Activated CD8-positive, alpha-beta memory T cell treated with anti-CD3 and anti-CD28 coated beads, Interleukin-2, amount 50 U/mL, for 1 hour (primary cell): ENCODE results near the gene NEK4.

Experiments
- DNase-seq: peaks from one replicate; pipeline ENCODE4 v3.0.0-alpha.2; 2020; ENCODE audit errors: extremely low read depth

The NEK4 gene

DNA sequence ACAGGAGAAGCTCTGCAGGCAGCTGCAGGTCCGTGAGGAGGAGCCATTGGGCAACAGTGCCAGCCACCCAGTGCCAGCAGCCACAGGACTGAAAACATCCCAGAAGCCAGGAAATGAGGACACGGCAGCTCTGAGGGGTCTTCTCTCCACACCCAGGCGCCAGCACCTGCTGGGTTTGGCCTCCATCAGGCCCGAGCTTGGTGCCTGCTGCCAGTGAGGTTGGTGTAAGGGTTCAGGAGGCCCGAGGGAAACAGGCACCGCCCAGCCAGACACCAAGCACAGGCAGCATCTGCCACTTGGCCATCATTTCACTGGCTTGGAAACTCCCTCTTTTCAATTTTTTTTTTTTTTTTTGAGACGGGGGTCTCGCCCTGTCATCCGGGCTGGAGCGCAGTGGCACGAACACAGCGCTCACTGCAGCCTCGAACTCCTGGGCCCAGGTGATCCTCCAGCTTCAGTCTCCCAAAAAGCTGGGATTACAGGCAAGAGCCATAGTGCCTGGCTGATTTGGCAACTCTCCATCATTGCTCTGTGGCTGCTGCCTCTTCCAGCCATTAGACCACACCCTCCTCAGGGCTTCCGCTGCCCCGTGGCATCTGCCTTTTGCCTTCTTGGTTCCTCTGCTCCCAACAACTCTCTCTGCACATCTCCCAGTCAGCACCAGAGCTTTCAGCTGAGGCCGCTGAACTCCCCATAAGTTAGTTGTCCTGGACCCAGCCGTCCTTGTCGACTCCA lies 22.4 kb upstream of the NEK4 start:
- DNase-seq: no peak

DNA sequence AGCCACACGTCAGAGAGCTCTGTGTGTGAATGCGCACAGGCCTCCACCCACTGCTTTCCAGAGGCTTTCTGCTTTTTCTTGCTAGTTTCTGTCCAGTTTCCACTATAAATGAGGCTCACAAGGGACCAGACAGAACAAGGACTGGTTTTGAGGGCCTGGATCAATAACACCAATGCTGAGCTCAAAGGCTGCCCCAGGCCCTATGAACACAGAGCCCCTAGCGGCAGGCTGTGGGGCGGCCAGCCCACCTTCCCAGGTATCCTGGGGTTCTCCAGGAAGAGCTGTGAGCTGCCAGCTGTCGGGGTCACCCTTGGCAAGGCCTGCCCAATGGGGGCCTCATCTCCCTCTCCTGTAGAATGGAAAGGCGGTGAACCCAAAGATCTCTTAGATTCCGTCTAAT lies 21.7 kb upstream of the NEK4 start:
- no peak for DNase-seq

DNA sequence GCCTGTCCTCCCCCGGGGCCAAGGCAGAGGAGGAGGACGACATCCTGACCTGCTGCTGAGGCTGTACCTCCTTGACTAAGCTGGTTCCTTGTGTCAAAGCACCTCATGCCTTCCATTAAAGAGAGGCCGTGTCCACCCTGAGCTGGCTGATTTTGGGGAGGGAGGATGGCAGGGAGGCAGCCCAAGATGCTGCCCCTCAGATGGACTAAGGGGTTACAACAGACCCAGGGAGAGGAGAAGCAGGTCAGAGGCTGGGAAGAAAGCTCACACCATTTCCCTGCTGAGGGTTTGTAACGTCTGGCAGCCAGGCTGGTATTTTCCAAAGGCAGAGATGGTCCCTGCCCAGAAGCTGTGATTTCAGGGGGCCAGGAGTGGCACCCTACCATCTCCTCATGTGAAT lies 21.2 kb upstream of the NEK4 start:
- no peak for DNase-seq

DNA sequence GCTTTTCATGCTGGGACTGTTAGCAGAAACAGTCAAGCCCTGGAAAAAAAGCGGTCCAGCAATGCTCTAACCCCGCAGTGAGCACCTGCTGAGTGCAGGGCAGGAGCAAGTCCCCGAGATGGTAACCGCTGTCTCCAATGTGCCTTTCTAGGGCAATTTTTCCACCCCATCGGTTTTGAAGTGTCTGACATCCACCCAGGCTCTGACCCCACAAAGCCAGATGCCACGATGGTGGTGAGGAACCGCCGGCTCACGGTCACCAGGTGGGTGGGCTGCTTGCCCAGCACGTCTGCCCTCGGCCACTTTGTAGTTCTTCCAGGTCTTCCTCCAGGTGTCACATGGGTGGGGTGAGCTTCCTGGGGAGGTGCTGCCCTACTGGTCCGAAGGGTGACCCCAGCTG lies 20.6 kb upstream of the NEK4 start:
- no peak for DNase-seq

DNA sequence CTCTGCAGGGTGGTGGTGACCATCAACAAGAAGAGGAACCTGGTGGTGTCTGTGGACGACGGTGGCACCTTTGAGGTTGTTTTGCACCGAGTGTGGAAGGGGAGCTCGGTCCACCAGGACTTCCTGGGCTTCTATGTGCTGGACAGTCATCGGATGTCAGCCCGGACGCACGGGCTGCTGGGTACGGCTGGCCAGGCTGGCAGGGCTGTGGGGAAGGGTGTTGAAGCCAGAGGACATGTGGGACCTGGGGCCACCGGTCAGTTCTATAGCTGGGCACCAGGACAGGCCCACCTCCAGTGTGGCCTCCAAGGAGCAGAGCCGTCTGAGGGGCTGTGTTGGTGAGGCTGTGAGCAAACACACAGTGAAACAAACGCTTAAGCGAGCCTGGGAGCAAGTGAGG lies 20.0 kb upstream of the NEK4 start:
- no peak for DNase-seq

DNA sequence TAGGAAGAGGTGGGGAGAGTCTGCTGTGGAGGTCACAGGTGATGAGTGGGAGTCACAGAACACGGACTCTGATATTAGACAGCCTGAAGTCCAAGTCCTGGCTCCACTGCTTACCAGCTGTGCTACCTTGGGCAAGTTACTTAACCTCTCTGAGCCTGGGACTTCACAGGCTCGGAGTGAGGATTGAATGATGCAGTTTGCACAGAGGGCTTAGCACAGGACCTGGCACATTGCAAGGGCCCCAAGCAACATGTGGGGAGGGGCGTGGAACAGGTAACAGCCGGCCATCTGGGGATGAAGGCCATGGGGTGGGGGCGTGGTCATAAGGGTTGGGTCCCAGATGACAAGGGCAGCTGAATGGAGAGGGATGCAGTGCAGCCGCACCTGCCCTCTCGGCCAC lies 19.6 kb upstream of the NEK4 start:
- DNase-seq: no peak

DNA sequence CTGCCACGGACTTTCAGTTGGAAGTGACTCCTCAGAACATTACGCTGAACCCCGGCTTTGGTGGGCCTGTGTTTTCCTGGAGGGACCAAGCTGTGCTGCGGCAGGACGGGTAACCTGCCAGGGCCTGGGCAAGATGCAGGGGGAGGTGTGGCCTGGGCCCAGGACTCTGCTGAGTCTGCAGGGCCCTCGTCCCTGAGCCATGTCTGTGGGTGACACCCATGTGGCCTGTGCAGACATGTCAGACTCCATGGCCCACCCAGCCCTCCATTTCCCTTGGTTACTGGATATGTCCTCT lies 19.0 kb upstream of the NEK4 start:
- DNase-seq: no peak

DNA sequence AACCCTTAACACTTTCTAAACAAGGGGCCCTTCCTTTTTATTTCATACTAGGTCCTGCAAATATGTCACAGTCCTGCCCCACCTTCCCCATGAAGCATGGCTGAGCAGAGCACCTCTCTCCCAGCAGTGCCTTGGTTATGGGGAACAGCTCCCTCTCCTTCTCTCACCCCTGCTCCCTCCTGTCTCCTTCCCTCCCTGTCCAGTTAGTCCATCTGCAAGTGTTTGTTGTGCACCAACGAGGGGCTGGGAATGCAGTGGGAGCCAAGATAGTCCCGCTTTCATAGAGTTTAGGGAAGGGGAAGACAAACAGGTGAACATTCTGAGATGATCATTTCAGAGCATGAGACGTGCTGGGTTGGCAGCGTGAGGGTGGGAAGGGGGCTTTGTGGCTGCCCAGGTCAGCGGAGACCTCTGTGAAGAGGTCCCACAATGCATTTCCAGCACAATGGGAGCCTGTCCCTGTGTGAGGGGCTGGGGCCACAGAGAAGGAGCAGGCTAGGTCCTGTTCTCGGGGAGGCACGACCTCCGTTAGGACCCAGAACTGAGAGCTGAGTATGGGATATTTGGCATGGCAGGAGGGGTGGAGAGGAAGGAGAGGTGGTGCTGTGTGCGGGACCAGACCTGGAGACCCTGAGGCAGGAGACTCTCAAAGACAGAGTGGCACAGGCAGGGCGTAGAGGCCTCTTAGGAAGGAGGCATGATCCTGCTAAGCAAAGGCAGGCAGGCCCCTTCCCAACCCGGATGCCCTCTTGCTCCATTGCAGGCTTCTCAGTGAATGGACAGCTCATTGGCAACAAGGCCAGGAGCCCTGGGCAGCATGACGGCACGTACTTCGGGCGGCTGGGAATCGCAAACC lies 18.4 kb upstream of the NEK4 start:
- DNase-seq: no peak

DNA sequence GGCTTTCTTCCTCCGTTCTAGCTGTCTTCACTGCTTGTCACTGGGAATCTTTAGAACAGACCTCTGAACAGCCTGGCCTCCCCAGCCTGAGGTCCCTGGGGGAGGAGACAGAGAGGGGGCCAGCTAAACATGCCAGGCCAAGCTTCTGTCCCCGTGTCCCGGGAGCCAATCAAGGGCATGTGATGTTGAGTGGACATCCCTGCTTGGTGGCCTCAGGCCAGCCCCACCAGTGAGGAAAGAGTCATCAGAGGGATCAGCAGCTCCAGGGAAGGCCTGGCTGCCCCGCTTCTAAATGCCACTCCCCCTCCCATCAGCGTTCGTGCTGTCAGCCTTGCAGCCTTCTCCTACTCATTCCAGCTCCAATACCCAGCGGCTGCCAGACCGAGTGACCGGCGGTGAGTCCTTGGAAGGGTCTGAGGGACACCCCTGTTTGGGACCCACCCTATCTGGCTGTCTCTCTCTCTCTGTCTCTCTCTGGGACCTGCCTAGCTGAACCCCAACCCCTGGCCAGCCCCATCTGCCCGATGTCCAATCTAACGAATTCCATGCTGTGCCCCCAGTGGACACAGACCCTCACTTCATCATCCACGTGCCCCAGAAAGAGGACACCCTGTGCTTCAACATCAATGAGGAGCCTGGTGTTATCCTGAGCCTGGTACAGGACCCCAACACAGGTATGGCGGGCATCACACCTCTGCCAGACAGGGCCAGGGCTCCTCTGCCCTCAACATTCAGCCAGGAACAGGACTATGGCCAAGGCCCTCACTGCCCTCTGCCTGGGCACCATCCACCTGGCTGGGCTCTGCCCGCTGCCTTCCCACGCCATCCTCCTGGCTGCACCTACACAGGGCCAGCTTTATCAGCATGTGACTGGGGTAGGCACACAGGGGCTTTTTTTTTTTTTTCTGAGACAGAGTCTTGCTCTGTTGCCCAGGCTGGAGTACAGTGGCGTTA lies 17.2 kb upstream of the NEK4 start:
- DNase-seq: no peak

DNA sequence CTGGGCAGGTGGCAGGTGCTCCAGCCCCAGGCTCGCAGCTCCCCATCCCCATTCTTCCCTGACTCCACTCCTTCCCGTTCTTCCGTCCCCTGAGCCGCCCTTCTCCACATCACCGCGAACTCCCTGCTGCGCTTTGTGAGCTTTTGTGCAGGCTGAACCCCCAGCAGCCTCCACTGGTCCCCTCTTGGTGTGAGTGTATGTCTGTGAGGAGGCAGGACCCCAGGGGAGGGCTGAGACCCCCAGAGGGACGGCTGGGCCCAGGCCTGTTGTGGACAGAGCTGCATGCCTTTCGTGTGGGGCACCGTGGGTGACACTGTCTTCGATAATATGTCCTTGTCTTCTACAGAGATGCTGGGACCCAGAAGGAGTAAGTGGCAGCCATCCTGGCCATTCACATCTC lies 16.5 kb upstream of the NEK4 start:
- DNase-seq: no peak

DNA sequence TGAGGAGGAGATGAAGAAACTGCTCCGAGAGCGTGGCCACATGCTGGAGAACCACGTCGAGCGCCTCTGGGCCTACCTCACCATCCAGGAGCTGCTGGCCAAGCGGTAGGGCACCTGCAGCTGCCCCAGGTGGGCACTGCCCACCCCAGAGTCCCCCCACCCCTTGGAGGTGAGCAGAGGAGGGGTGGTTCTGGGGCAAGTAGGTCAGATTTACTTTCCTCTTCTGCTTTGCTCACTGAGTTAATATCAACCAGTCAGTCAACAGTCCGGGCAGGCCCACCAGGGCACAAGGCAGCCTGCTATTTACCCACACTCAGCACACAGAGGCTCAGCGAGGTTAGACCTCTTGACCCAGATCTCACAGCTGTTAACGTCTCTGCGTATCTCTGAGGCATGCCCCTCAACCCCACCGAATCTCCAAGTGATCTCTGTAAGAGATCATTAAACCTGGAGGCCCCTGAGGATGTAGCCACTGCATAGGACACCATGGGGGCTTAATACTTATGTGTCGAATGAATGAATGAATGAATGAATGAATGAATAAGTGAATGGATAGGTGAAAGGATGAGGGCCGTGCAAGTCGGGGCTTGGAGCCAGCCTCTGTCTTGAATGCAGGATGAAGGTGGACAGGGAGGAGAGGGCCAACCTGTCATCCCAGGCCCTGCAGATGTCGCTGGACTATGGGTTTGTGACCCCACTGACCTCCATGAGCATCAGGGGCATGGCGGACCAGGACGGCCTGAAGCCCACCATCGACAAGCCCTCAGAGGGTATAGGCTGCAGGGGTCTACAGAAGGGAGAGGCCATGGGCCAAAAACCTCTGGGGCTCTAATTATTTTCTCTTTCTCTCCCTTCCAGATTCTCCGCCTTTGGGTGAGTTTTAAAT lies 15.8 kb upstream of the NEK4 start:
- DNase-seq: no peak

DNA sequence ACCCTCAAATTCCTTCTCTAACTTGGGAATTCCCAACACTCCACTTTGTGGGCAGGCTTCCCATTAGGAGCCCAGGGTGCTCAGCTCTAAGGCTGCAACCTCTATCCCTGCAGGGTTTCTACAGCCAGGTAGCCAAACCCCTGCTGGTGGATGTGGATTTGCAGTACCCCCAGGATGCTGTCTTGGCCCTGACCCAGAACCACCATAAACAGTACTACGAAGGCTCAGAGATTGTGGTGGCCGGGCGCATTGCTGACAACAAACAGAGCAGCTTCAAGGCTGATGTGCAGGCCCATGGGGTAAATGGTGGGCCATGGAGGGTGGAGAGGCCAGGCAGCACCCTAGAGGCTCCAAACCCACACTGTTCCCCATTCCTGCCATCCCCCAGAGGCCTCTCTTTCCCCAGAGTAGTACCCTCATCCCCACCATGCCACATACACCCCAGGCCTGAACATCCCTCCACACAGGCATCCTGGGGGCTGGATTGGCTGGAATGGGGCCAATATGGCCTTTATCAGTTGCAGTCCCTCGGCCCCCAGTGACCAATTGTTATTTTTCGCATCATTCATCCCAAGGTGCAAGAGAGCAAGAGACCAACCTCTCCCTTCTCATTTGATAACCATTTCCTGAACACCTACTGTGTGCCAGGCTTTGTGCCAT lies 14.3 kb upstream of the NEK4 start:
- no peak for DNase-seq

DNA sequence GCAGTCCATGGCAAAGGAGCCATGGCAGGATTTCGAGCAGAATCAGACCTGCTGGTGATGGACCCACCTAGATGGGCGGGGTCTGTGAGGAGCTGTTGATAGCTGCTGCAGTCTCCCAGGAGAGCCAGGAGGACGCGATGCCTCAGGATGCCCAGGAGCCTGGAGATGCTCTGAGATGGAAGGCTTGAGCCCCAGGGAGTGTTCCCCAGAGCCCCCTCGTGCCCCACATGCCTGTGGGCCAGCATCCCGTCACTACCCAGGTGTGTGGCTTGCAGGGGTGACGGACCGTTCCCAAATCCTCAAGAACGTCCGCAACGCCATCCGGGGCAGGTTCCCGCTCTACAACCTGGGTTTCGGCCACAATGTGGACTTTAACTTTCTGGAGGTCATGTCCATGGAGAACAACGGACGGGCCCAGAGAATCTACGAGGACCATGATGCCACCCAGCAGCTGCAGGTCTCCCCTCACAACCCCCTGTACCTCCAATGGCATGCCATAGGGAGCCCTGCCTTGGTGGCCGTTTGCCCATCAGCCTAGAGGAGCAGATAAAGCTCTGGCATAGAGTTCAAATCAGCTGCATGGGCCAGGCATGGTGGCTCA lies 13.4 kb upstream of the NEK4 start:
- no peak for DNase-seq

DNA sequence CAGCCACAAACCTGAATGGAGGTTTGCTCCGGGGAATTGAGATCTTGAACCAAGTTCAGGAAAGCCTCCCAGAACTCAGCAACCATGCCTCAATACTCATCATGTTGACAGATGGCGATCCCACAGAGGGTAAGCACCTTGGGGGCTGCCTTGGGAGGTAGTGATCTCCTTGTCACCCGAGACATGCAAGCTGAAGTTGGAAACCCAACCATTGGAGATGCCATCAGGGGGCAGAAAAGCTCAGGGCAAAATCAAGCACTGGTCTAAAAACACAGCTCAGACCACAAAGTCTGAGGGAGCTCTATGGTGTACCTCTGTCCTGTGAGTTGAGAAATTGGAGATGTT lies 12.4 kb upstream of the NEK4 start:
- DNase-seq: no peak

DNA sequence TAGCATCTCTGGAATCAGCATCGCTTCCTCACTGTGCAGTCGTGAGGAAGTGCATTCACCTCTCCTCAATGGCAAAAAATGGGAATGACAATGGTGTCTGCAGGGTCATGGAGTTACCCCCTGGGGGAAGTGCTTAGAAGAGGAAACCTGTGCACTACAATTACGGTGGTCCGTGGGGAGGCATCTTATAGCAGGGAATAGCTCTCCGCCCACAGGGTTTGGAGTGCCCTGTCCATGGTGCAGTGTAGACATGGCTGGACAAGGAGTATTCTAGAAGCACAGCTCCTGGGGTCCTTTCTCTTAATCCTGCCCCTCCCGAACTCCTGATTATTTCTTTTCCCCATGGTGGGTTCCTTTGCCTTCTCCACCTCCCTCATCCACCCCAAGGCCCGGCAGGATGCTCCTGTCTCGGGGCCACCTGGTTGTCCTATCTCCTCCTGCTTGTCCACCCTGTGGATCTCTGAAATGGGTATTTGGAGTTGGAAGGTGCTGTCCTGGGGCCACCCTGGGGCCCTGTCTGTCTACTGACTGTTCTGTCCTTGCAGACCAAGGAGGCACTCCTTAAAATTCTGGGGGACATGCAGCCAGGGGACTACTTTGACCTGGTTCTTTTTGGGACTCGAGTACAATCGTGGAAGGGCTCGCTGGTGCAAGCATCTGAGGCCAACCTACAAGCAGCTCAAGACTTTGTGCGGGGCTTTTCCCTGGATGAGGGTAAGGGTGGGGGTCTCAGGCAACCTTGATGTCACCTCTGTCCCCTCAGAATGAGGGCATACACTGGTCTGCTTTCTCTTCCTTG lies 11.9 kb upstream of the NEK4 start:
- DNase-seq: no peak

DNA sequence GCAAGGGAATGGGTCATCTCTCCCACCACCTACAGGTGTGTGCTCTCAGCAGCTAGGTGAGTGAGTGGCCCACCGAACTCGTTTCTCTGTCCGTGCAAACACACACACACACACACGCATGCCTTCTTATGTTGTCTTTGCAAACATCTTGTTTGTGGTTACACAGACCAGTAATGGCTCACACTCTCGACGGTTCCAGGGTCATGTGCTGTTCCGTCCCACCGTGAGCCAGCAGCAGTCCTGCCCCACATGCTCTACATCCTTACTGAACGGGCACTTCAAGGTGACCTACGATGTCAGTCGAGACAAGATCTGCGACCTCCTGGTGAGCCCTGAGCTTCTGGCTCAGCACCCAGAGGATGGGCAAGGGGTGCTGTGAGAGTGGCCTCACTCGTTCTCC lies 11.0 kb upstream of the NEK4 start:
- no peak for DNase-seq

DNA sequence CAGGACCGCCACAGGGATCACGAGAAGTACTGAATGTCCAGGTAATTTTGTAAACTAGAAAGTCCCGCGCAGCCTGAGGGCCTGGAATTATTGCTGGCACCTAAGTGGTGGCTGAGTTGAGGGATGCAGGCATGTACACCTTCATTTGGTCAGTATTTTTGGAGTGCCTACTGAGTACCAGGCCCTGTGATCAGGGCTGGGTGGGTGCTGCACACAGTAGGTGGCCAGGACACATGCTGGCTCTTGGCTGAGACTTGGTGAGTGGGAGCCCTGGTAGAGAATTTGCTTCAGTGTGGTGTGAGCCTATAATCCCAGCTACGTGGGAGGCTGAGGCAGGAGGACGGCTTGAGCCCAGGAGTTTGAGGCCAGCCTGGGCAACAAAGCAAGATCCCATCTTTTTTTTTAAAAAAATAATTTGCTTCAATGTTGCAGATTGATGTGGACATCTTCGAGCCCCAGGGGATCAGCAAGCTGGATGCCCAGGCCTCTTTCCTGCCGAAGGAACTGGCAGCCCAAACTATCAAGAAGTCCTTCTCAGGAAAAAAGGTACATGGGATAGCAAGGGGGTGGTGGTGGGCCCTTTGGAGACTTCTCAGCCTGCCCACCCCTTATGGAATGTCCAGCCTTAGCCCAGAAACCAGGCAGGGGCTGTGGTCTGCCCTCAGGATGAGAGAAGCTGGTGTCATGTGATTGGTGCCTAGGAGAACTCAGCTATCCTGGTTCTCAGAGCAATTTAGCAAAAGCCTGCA lies 9.3 kb upstream of the NEK4 start:
- DNase-seq: no peak

DNA sequence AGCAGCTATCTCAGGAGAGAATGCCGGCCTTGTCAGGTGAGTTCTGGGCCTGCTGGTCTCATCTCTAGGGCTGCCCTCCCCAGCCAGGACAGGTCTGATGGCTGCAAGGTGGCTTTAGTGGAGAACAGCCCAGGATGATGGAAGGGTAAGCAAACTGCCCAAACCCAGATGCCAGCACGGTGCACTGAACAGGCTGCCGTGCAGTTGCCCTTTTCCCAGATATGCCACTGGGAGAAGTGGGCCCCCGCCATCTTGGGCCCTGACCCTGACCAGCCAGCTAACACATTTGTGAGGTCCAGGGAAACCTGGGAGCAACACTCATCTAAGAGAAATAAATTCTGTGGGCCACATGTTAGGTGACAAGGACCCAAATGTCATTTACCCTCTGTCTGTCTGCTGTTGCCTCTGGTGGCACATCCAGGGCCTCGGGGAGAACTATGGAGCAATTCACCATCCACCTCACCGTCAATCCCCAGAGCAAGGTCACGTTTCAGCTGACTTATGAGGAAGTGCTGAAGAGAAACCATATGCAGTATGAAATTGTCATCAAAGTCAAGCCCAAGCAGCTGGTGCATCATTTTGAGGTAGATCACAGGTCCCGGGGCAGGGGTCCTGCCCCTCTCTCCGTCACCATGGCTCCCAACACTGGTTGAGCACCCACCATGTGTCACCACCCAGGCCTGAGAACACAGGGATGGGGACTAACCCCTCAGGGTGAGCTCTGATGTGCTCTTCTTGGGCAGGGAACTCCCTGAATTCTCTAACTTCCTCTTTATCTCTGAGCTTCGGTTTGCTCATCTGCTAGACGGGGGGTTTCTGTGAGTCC lies 8.5 kb upstream of the NEK4 start:
- DNase-seq: no peak
